GM19035 (cell line): ENCODE measurements around the gene MRPL21.

Source experiments
- ATAC-seq: cut with Tn5 transposase; IDR thresholded peaks from one replicate; pipeline ENCODE4 v1.9.1; 2021; ENCODE audit not compliant: unreplicated experiment

The MRPL21 gene

DNA sequence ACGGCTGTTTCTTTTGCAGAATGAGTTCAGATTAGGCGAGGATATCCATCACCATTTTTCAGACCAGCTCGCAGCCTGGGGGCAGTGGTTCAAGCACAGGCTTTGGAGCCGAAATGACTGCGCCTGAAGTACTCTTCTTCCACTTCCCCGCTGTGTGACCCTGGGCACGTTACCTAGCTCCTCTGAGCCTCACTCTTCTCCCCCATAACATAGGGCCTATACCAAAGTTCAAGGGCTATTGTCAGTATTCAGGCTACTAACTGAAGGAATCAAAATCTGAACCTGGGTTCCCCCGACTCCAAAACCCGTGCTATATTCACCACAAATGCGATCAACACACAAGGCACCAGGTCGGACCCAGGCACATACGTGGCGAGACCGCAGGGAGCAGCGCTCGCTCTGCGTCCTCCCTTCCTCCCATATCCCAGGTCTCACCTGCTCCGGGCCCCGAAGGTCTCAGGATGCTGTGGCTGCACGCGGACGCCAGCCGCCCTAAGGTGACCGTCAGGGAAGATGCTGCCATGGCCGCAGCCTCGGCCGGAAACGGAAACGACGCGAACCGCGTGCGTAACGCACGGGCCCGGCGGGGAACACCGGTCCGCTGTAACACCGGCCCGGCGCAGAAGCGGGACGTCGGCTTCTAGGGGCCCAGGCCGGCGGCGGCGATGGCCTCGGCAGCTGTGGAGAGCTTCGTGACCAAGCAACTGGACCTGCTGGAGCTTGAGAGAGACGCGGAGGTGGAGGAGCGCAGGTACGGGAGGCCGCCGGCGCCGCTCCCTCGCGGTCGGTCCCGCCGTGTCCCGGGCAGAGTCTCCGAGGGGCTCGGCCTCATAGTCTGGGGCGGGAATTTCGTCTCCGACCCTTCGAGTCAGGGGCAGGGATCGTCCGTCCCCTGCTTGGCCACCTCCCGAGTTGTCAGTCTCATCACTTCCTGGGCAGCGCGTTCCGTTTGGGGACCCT lies at the start of gene MRPL21, which contains the start of gene IGHMBP2:
Gene MRPL21, minus strand, starts transcription at position 545 of the 960 bp plus-strand sequence. Its CDS starts 22 bp downstream, at position 523.
Gene IGHMBP2, plus strand, starts transcription at position 604 of the 960 bp plus-strand sequence. Its CDS starts 62 bp downstream, at position 666.
- peak; percentile 86 for ATAC-seq

DNA sequence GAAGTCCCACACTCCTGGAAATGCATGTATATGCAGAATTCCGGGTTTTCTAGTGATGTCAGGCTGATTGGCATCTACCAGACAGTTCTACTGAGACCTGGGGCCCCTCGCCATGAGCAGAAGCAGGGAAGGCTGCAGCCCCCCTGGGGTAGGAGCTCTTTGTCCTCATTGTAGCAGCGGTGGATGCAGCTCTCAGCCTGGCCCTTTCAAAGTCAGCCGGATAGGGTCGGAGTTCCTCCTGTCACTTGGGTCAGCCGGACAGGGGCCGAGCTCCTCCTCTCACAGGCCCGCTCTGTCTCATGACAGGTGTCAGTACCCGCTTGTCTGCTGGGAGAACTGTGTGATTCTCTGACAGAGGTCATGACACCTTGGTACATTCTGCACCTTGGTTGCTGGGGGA lies 47.1 kb upstream of the MRPL21 start:
- ATAC-seq = no peak

GRCh38 chr11:68950270-68950669 lies 46.6 kb upstream of the MRPL21 start:
- no peak for ATAC-seq

DNA sequence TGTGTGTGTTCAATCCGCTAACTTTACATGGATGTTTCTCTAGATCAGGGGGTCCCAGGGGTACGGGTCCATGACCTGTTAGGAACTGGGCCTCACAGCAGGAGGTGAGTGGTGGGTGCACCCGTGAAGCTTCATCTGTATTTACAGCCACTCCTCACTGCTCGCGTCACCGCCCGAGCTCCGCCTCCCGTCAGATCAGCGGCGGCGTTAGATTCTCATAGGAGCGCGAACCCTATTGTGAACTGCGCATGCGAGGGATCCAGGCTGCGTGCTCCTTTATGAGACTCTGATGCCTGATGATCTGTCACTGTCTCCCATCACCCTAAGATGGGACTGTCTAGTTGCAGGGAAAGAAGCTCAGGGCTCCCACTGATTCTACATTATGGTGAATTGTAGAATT lies 45.3 kb upstream of the MRPL21 start:
- ATAC-seq = no peak

DNA sequence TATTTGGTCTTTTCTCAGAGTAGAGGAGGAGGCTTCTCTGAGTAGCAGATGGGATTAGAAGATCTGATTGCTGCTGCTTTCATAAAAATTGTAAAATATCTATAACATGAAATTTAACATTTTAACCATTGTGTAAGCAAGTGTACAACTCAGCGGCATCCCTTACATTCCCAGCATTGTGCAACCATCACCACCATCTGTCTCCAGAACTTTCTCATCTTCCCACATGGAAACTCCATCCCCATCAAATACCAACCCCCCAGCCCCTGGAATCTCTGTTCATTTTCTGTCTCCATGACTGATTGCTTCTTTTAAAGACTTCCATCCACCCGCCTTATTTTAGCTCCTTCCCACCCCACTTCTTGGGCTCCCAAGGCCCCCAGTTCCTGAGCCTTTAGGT lies 44.9 kb upstream of the MRPL21 start:
- no peak for ATAC-seq

DNA sequence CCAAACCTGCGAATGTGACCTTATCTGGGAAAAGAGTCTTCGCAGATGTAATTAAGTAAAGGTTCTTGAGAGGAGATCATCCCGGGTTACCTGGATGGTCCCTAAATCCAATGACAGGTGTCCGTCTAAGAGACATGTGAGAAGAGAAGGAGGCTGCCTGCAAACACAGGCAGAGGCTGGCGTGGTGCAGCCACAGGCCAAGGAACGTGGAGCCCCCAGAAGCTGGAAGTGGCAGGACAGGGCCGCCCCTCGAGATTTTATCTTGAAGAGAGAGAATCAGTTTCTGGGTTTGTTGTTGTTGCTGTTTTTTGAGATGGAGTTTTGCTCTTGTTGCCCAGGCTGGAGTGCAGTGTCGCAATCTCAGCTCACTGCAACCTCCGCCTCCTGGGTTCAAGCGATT lies 43.5 kb upstream of the MRPL21 start:
- ATAC-seq = no peak

DNA sequence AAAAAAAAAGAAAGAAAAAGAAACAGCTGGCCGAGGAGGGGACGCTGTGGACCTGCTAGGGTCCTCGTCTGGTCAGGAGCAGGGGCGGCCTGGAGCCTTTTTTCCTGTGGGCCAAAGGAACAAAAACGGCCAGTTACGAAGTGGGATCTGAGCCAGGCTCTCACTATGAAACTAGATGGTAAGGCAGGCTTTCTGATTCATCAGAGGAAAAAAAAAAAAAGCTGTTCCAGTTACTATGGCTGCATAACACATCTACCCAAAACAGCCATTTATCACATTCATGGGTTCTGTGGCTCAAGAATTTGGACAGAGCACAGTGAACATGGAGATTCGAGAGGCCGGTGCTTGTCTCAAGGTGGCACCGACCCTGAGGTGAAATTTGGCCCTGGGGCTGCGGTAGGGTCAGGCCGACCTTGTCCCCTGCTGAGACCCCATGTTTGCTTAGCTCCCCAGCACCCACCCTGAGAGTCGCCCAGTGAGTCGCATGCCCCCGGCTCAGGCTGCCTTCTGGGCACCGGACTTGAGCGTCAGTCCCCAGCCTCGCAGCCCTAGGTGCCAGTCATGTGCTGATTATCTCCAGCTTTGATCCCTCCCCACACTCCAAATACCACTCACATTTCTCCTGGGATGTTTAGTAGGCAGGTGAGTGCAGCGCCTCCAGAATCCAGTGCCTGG lies 42.9 kb upstream of the MRPL21 start:
- ATAC-seq = no peak

DNA sequence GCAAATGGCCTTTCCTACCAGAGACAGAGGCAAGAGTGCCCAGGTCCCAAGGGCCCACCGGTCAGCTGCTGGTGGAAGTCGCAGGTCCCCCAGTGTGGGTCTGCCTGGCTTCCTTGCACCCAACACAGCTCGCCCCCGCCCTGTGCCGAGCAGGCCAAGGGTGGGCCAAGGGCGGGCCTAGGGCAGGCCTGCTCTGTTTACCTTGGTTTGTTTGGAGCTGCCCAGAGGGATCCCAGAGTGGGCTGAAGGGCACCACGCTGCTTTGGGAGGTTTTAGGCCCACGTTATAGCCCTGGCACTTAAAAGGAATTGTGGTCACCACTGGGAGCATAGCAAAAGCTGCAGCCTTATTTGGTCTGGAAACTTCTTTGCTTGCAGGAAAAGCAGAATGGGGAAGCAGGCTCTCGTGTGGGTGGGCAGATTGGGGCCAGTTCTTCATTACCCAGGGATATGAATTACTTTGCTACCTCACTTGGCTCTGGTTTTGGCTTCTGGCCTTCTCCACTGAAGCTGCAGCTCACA lies 39.2 kb upstream of the MRPL21 start:
- no peak for ATAC-seq

DNA sequence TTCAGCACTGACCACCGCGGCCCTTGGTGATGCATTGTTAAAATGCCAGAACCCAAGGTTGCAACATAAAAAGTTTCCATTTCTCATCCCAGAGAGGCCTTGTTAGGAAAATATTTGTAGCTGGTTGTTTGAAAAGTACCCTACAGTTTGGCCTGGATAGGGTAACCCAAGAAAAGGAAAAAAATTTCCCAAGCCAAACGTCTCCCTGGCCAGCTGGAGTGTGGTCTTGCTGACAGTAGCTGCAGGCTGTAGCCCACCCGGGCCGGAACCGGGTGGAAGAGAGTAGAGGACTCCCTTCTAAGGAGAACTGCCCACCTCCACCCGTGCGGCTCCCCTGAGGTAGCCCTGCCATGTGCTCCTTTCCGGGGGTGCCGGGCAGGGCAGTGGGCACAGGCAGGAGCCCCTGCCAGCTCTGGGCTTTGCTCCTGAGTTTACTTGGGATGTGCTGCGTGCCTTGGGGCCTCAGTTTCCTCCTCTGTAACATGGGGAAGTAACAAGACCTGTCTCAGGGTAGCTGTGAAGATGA lies 38.5 kb upstream of the MRPL21 start:
- ATAC-seq = no peak

DNA sequence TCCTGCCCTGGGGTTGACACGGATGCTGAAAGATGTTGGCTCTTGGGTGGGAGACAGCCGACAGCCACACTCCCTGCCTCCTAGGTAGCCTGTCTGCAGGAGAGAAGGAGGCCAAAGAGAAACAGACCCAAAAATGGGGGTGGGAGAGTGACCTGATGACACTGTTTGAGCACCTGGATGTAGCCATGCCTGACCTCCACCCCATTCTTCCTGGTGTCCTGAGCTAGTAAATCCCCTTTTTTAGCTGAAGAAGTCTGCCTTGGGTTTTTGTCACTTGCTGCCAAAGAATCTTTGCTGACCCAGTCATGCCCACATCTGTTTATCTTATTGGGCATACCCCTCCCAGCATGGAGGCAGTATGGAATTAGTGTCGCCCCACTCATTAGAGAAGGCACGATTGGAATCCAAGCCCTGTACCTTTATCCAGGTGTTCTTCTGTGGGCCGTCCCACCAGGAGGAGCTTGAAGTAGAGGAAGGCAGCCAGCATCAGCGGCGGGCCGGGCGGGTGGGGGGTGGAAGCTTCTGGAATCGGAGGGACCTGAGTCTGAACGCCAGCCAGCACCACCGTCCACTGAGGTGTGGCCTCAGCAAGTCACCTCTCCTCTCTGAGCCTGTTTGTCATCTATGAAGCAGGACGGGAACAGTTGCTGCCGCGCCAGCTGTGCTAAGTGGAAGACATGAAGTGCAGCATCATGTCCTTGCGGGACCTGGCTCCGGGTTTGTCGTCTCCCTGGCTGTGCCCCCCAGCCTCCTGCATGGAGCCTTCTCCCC lies 37.9 kb upstream of the MRPL21 start:
- no peak for ATAC-seq

- ATAC-seq = no peak
Observed at GRCh38 chr11:68940651-68941323, 37.2 kb upstream of the MRPL21 start.

DNA sequence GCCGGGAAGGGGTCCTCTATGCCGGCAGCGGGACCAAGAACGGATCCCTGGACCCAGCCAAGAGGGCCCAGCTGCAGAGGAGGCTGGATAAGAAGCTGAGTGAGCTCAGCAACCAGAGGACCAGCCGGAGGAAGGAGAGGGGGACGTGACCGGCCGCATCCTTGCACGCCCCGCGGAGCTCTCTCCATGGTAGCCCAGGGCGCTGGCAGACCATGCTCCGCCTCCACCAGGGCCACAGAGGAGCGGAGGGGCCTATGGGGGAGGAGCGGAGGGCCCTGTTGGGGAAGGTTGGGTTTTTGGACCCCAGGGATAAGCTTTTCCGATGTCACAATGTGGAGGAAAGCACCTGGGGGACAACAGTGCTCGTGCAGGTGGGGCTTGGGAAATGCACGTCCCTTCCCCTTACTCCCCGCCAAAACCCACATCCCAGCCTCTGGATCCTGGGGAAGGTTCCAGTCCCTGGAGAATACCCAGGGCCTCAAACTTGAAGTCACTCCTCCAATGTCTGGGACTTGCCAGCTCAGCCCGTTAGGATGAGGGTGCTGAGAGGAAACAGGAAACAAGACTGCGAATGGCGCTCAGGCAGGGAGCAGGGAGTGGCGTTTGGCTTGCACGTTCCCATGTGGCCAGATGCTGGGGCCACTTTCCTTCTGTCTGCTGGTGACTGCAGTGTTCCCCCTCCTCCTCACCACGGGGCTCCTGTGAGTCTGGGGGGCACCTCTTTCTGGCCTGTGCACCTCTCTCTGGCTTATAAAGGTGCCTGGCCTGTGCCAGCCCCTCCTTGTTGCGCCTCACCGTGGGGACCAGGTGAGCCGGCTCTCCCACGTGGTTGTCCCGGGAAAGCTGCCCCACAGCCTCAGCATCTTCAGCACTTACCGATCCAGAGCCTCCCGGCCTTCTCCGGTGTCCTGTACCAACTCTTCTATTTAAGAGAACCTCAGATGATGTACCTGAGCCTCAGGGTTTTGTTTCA lies 36.2 kb upstream of the MRPL21 start:
- no peak for ATAC-seq

DNA sequence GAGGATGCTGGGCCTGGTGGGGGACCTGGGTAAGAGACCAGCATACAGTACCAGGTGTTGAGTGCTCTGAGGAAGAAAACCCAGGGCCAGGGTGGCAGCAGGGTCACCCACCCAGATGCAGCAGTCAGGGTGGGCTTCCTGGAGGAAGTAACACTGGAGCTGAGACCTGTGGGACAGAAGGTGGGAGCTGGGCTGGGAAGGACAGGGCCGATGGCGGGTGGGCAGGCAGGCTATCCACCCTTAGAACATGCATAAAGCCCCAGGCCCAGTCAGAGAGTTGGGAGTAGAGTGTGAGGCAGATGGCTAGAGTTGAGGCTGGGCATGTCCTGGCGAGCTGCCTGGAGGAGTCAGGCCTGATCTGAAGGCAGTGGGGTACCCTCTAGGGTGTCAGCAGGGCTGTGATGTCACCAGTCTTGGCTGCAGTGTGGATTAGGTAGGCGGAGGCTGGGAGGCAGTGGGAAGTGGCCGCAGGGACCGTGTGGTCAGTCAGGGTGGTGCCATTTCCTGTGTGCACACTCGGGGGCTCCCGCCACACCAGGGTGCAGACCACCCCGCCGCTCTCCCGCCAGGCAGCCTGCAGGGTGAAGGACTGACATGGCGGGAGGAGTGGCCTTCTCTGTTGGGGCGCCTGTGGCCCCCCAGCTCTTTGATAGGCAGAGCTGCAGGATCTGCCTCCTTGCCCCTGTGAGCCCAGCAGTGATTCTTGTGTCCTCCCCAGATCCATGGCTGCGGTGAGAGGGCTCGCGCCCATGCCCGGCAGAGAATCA lies 35.4 kb upstream of the MRPL21 start:
- no peak for ATAC-seq

DNA sequence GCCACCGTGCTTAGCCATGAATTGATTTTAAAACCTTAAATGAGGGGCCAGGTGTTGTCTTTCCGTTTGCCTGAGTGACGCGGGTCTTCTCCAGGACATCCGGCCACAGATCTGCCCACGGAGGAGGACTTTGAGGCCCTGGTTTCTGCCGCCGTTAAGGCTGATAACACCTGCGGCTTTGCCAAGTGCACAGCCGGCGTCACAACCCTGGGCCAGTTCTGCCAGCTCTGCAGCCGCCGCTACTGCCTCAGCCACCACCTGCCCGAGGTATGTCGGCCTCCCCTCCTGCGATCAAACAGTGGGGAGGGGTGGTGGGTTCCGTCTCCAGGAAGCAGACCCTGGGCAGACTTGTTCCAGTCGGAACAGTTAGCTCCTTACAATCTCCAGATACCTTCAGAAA lies 34.5 kb upstream of the MRPL21 start:
- no peak for ATAC-seq

- no peak for ATAC-seq
Observed at GRCh38 chr11:68936676-68937620, 33.3 kb upstream of the MRPL21 start.

- no peak for ATAC-seq
Observed at GRCh38 chr11:68936358-68936636, 32.7 kb upstream of the MRPL21 start.

- no peak for ATAC-seq
Observed at GRCh38 chr11:68935516-68936357, 32.1 kb upstream of the MRPL21 start.
